Gastroesophageal sphincter (tissue), 2 donors: ENCODE measurements around the gene ZNF766.

Source experiments
- EP300 ChIP-seq: sonication (generic); formaldehyde crosslinking; IDR thresholded peaks from one replicate; pipeline ENCODE4 v1.6.1; 2017; ENCODE audit warnings: antibody characterized with exemption, mild to moderate bottlenecking
- POLR2AphosphoS5 ChIP-seq: sonication (generic); formaldehyde crosslinking; IDR thresholded peaks from one replicate; pipeline ENCODE4 v1.6.1; 2017; ENCODE audit warnings: antibody characterized with exemption

DNA sequence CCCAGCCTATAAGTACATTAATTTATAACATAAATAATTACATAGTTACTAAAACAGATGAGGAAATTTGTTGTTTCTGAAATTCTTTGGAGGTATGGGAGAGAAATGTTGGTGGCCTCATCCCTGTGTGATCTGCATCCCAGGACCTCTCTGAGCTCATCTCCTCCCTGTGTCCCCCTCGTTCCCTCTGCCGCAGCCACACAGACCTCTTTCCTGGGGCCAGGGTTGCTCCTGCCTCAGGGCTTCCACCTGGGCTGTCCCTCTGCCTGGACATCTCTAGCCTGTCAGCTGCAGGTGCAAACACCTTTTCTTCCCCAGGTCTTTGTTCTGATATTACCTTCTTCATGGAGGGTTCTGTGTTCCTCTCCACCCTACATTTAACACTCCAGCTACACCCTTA lies 3.9 kb downstream of the ZNF766 start:
- TF ChIP-seq EP300 (no peak), POLR2AphosphoS5 (no peak)
